Testis (tissue), 2 donors: ENCODE results near the gene ARSG.

Experiments
- POLR2A ChIP-seq: fragments of 450-650 bp; IDR thresholded peaks from one replicate; pipeline ENCODE4 v1.6.1; 2017; ENCODE audit warnings: antibody characterized with exemption, mild to moderate bottlenecking, moderate library complexity
- TF ChIP-seq, protein P1 (sequence below), 3 experiments: fragments of 450-650 bp in 2 of 3; fragments of 200-600 bp in 1 of 3; sonication (generic) in 1 of 3; IDR thresholded peaks; one replicate each; pipeline ENCODE4 v1.5.1; 2016 to 2019; ENCODE audit warnings: antibody characterized with exemption in 3 of 3, mild to moderate bottlenecking in 2 of 3, moderate library complexity in 1 of 3

DNA sequence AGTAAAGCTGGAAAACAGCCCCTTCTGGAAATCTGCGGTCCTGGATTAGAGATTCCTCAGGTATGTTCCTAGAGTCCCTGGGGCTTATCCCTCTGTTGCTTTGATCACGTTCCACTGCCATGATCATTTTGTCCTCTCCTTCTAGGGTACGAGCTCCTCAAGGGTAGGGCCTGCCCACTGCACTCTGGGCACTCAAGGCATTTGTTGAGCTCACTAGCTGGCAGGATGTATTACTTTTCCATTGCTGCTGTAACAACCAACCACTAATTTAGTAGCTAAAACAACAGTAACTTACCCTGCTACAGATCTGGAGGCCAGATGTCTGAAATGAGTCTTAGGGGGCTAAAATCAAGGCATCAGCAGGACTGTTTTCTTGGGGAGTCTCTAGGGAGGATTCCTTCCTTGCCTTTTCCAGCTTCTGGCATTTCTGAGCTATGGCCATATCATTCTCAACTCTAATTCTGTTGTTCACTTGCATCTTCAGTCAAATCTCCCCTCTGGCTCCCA, 65.7 kb downstream of the ARSG start:
- TF ChIP-seq, protein P1, sequence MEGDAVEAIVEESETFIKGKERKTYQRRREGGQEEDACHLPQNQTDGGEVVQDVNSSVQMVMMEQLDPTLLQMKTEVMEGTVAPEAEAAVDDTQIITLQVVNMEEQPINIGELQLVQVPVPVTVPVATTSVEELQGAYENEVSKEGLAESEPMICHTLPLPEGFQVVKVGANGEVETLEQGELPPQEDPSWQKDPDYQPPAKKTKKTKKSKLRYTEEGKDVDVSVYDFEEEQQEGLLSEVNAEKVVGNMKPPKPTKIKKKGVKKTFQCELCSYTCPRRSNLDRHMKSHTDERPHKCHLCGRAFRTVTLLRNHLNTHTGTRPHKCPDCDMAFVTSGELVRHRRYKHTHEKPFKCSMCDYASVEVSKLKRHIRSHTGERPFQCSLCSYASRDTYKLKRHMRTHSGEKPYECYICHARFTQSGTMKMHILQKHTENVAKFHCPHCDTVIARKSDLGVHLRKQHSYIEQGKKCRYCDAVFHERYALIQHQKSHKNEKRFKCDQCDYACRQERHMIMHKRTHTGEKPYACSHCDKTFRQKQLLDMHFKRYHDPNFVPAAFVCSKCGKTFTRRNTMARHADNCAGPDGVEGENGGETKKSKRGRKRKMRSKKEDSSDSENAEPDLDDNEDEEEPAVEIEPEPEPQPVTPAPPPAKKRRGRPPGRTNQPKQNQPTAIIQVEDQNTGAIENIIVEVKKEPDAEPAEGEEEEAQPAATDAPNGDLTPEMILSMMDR (IDR thresholded peaks at IDR 0.05): no peak
- TF ChIP-seq POLR2A: no peak
